HG03175 (cell line): ENCODE measurements around the gene CEMP1.
"Not testable (repeated sequence)": the region's sequence is repeated elsewhere in the genome, so short reads cannot be mapped to it uniquely, and the experiment has no call there.

ENCODE experiments used
- ATAC-seq: cut with Tn5 transposase; IDR thresholded peaks from one replicate; pipeline ENCODE4 v1.9.1; 2021; ENCODE audit warnings: mild to moderate bottlenecking, moderate library complexity; ENCODE audit not compliant: unreplicated experiment

CEMP1 gene

DNA sequence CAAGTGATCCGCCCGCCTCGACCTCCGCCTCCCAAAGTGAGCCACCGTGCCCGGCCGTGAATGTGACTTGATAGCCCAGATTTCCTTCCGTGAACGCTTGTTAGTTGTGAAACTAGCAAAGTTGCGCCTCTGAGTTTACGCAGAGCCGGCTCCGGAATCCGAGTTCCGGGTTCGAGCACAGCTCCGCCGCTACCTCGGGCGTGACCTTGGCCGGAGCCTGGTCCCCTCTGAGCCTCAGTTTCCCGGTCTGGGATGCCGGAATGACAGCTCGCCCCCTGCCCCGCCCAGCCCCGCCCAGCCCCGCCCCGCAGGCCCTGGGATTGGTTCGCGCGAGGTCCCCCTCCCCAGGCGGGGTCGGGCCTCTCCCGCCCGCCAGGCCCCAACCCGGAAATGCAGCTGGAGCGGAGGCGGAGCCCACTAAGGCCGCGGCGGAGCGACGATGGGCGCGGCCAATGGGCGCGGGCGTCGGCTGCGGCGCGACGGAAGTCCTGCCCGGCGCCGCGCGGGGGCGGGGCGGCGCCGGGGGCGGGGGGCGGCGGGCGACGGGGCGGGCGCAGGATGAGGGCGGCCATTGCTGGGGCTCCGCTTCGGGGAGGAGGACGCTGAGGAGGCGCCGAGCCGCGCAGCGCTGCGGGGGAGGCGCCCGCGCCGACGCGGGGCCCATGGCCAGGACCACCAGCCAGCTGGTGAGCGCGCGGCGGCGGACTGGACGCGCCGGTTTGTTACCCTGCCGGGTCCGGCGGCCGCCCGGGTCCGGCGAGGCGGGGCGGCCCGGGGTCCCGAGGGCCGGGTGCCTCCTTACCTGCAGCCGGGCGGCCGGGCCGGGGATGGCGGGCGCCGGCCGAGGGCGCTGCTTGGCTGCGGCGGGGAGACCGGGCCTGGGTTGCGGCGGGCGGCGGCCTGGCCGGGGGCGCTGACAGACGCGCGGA lies 6.5 kb upstream of the CEMP1 start, which contains the start of gene PDPK1:
Gene PDPK1, plus strand, starts transcription at position 571 of the 929 bp plus-strand sequence. Its CDS starts 92 bp downstream, at position 663.
- peak; percentile 87 for ATAC-seq

DNA sequence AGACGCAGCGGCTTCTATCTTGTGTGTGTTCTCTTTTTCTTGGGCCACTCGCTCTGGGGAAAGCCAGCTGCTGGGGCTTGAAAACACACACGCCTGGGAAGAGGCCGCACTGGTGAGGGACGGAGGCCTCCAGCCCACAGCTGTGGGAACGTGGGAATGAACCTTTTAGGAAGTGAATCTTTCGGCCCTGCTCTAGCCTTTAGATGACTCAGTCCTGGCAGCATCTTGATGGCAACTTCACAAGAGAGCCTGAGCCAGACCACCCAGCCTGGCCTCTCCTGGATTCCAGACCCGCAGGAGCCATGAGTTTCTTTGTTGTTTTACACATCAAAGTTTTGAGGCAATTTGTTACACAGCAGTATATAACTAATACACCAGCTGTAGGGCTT lies 4.4 kb upstream of the CEMP1 start:
- no peak for ATAC-seq

DNA sequence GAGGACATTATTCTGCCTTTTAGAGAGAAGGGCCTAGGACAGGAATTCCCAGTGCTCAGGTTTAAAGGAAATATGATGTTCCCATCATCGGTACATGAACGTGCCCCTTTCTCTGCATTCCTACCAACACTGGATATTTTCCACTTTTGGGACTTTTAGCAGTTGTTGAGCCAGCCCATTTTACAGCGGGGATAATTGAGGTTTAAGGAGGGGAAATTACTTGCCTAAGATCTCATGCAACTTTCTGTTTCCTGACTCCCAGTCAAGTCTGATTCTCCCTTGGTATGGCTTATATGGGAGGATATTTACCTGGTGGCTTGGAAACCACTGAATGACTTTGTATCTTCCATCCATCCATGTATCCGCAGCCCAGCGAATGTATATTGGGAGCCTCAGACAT lies 3.1 kb upstream of the CEMP1 start:
- ATAC-seq: not testable (repeated sequence)

DNA sequence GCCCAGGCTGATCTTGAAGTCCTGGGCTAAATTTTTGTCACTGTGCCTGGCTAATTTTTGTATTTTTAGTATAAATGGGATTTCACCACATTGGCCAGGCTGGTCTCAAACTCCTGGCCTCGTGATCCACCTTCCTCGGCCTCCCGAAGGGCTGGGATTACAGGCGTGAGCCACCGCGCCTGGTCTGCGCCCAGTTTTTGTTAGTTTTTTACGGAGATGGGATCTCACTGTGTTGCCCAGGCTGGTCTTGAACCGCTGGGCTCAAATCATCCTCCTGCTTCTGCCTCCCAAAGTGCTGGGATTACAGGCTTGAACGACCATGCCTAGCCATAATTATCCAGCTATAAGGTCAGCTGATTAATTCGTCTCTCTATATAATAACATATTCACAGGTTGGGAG lies 2.7 kb upstream of the CEMP1 start:
- no peak for ATAC-seq

DNA sequence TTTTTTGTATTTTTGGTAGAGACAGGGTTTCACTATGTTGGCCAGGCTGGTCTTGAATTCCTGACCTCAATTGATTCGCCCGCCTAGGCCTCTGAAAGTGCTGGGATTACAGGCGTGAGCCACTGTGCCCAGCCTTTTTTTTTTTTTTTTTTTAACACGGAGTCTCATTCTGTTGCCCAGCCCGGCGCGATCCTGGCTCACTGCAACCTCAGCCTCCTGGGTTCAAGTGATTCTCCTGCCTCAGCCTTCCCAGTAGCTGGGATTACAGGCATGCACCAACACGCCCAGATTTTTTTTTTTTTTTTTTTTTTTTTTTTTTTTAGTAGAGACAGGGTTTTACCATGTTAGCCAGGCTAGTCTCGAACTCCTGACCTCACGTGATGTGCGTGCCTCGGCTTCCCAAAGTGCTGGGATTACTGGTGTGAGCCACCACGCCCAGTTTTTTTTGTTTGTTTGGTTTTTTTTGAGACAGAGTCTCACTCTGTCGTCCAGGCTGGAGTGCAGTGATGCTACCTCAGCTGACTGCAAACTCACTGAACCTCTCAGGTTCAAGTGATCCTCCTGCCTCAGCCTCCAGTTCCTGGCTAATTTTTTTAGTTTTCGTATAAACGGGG lies 2.0 kb upstream of the CEMP1 start:
- ATAC-seq: not testable (repeated sequence)

DNA sequence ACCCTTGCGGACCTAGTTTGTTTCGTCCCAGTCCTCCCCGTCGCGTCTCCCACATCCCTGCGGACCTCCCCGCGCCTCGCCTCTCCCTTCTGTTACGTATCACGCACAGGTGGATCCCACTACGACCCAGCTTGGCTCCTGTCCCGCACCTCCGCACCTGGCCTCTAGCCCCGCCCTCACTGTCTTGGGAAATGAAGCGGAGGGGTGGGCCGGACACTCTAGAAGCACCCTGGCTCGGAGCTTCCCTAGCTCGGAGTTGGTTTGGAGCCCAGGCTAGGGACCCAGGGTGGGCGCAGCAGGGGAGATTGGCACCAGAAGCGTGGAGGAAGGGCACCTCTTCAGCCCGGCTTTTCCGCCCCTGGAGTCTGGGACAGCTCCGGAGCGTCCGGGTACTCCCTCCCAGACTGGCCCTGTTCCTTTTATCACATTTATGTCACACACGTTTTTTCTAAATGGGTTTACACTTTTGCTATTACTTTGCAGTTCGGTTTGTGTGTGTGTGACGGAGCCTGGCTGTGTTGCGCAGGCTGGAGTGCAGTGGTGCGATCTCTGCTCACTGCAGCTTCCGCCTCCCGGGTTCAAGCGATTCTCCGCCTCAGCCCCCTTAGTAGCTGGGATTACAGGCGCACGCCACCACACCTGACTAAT lies 1.4 kb upstream of the CEMP1 start:
- ATAC-seq: no peak

DNA sequence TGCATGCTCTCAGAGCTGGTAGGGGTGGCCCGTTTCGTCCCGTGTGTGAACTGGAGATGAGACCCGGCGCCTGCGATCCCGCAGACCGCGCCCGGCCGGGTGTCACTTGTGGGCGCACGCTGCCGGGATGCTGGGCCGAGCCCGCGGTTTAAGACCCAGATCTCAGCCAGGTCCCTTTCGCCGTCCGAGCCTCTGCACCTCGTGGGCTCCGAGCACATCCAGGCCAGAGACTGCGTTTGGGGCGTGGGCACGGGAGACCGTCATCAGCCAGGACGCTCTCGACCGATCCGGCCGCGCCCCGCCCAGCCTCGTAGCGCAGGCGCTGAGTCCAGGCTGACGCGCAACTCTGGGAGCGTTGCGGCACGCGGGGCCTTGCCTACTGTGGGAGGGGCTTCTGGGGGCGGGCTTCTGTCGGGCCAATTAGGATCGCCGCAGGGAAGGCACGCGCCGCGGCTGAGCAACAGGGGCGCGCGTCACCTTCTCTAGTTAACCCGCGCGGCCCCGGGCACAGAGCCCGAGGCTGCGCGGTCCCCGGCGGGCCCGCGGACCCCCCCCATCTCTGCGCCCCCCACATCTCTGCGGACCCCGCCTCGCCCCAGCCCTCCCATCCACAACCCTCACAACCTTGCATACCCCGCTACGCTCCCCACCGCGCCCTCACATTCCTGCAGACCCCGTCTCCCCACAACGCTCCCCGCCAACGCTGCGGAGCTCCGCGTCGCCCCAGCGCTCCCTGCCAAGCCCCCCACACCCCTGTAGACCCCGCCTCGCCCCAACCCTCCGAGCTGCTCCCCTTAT lies 687 bp upstream of the CEMP1 start:
- ATAC-seq: peak; percentile 87

DNA sequence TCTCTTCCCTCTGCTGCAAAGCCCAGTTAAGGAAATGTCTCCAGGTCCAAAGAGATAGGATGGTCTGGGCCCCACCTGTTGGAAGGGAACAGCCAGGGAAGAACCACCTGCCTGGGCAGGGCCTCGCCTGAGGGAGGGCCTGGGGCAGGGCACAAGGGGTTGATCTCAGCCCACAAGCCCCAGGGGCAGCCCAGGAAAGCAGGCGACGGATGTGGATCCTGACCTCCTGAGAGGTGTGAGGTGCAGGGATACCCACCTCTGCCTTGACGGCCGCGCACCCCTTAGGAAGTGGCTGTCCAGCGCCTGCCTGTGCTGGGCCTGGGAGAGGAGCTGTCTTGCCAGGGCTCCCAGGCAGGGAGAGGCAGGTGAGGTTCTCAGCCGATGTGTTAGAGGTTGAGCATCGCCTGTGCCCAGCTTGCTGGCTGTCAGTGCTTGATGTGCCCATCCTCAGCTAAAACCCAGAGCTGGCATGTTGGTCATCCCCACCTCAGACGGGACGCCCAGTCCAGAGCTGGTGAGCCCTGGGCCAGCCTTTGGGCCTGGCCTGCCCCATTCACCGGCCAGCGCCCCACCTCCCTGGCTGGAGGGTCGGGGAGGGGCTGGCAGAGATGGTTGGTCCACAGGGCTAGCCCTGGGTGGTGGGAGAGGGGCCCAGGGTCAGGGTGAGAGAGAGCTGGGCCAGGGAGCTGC lies 434 bp downstream of the CEMP1 start:
- no peak for ATAC-seq

DNA sequence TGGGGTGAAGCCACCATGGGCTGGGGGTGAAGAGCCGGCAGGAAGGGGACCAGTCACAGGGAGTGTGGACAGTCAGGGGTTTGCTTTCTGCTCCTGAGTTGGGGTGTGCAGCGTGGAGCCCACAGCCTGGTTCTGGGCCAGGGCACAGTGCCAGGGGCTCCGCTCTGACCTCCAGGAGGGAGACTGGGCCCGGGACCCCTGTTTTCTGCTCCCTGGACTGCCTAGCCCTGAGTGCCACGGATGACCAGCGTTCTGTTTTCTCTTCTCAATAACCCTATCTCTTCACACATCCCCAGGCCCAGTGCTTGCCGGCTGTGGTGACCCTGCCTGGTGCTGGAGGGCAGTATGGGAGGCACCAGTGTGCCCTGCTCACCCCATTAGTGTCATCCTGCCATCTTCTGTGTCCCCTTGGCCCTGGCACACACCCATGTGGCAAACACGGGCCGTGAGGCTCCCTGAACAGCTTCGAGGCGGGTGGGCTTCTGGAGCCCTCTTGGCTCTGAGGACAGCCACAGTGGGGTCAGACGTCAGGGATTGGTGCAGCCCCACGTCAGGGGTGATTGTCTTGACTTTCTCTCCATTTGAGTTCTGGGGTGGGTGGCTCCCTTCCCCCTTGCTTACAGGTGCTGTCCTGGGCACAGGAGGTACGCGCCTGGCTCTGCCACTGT lies 1.1 kb downstream of the CEMP1 start:
- ATAC-seq: no peak

DNA sequence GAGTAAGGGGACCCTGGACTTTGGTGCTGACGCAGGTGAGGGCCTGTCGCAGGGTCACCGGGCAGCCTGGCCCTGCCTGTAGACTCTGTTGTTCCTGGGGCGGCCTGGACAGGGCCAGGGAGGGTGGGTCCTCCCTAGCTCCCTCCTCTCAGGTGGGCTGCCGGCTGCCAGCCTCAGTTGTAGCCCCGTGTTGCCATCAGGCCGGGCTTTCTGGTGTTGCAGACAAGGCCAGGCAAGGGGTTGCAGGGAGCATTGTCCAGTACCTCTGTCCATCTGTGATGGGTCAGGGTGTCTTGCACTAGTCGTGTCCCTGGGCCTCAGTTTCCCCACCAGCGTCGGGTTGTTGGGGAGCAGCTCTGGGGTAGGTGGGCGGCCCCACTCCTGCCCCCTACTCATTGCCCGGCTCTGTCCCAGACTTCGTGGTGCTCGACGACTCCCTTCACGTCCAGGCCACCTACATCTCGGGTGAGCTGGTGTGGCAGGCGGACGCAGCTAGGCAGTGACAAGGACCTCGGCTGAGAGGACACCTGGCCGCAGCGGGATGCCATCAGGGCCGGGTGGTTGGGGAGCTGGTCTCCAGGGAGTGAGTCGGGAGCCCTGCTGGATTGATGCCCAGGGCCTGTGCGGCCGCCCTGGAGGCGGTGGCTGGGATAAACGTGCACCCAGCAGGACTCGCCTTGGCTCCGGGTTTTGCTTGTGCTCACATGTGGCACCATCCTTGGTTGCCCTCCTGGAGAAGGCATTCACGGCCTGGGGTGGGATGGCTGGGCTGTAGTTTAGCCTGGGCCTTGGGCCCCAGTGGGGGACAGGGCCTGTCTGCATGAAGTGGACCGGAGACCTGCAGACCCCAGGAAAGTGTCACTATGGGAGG lies 1.9 kb downstream of the CEMP1 start:
- ATAC-seq: no peak

DNA sequence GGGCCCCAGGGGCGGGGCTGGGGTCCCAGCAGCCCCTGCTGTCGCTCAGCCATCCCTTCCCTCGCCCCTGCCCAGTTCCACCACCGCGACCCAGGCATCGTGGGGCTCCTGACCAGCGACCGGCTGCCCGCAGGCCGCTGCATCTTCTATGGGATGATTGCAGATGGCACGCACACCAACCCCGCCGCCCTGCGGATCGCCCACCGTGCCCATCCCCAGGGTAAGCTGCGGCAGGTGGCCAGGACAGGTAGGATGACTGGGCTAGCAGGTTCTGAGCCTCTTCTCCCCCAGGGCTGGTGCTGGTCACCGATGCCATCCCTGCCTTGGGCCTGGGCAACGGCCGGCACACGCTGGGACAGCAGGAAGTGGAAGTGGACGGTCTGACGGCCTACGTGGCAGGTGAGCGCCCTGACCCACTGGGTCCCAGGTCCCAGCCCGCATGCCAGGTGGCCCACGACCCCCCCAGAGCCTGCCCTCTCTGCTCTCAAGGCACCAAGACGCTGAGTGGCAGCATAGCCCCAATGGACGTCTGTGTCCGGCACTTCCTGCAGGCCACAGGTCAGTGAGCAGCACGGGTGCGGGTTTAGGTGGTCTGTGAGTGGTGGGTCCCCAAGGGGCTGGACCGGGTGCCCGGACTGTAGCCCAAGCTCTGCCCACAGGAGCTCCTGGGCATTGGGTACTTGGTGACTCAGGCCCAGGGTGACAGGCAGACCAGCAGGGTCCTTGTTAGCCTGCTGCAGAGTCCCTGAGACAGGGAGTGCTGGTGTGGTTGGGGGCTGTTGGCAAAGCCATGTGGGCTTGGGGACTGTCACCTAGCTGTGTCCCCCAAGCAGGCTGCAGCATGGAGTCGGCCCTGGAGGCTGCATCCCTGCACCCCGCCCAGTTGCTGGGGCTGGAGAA lies 2.8 kb downstream of the CEMP1 start:
- no peak for ATAC-seq

DNA sequence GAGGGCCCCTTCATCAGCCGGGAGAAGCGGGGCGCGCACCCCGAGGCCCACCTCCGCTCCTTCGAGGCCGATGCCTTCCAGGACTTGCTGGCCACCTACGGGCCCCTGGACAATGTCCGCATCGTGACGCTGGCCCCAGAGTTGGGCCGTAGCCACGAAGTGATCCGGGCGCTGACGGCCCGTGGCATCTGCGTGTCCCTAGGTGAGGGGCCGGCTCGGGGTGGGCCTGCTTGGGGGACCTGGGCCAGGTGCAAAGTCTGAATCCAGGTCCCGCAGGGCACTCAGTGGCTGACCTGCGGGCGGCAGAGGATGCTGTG lies 3.5 kb downstream of the CEMP1 start:
- no peak for ATAC-seq

DNA sequence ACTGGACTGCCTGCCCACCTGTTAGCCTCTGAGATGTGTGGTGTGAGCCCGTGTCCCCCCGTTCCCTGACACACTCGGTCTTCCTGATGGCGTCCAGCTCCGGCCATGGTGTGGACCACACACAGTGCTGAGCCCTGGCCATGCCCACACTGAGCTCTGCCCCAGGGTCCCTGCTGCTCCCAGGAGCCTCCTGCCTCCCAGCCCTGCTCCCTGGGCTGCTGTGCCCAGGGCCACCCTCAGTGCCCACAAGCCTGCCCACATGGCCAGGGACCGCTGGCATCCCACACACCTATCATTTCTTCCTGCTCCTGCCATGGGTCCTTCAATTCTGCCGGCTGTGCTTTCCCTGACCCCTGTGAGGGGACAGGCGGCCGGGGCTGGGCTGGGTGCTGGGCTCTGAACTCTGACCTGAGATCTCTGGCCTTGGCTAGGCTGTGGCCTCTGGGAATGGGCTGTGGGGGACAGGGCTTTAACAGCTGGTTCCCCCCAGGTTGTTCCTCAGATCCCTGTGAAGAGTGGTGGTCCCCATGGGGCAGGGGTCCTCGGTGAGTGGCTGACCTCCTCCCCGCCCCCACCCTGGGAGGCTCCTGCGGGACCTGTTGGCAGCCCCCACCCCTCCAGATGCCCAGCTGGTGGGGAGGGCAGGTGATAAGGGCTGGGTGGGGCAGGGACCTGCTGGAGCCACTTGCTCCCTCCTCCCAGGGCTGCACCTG lies 4.0 kb downstream of the CEMP1 start:
- no peak for ATAC-seq

DNA sequence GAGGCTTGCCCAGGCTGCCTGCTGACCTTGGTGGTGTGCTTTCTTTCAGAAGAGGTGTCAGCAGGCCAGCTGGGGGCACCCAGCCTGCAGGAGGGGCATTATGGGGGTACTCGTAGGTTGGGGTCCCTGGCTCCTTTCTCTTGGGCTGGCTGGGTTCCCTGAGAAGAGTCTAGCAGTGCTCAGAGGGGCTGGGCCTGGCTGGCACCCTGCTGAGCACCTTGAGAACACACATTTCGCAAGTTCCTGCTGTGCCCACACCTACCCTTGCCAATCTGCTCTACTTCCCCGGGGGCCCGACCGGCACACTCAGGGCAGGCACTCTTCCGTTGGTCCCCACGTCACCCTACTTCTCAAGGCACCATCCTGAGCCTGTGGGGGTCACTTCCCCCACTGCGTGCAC lies 5.1 kb downstream of the CEMP1 start:
- ATAC-seq: no peak

DNA sequence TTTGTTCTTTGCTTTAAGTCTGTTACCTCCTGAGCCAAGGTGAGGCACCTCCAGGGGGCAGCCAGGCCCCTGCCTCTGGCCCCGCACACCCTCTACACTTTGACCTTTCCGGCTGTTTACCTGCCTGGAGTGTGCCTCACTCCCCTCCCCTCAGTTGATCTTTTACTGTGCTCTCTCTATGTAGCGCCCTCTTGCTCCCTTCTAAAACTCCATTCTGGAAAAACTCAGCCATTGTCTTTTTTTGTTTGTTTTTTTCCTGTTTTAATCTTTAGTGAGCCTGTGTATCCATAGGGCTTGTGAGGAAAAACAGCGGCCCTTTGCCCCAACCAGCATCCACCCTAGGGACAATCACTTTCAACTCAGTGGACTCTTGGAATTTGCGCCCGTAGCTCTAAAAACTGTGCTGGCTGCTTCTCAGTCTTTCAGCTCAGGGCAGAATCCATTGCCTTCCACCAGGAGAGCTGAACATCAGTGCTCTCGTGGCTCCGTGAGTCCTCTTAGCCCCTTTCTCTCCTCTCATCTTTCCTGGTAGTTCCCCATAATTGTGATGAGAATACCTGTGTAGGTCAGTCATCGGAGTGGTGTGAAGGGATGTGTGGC lies 6.8 kb downstream of the CEMP1 start:
- no peak for ATAC-seq

DNA sequence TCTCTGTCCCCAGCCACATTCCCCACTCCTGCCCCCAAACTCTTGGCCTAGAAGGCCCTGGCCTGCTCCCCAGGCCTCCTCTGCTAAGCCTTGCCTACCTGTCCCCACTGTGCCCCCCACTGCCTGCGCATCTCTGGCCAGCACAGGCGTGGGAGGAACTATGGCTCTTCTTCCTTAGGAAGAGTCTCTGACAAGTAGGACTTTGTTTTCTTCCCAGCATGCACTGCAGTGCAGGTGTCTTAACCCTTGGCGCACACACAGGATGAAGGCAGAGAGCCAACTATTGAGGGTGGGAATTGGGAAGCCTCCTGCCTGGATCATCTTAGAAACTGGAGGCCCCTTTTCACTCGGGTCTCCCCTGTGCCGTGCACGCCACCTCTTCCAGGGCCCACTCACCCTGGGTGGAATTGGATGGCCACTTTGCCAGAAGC lies 7.4 kb downstream of the CEMP1 start:
- no peak for ATAC-seq
